ENCODE results near the gene C17orf100. TPM values are rescaled to one million over a fixed set of nuclear protein-coding genes. Genes with fewer than 3 reads are reported as not detected.

C17orf100 gene
- total and polyA plus RNA-seq, 9 of the 15 experiments (the other 6 are each of a cell fraction or from before 2014, with no cell fraction given) = 0.04 to 1.7 (median 0.43) TPM

GRCh38 chr17:6641247-6641863 lies 10.2 kb upstream of the C17orf100 start (continued):
- TF ChIP-seq REST (IDR thresholded peaks at IDR 0.05; ENCODE audit: borderline replicate concordance) (peak; percentile 14; the same call in 1 of the 2 replicates), REST (CRISPR knock-in tag; IDR thresholded peaks at IDR 0.05; ENCODE audit: low read depth) (no peak), EP400 (IDR thresholded peaks at IDR 0.05) (no peak), ZNF699 (CRISPR knock-in tag; IDR thresholded peaks at IDR 0.05; ENCODE audit: insufficient replicate concordance) (no peak), POLR2AphosphoS2 (IDR thresholded peaks at IDR 0.05; ENCODE audit: low read length) (0 out of 2 replicates have a peak, but pooled peaks have one; percentile 34), SMARCA4 (IDR thresholded peaks at IDR 0.05) (no peak), HES1 (IDR thresholded peaks at IDR 0.05; ENCODE audit: low read depth) (no peak), JUND (IDR thresholded peaks at IDR 0.05; ENCODE audit: borderline replicate concordance, low read depth, low read length) (no peak), JUND (tag; IDR thresholded peaks at IDR 0.05; ENCODE audit: borderline replicate concordance, low read depth, low read length) (no peak), NR4A1 (CRISPR knock-in tag; IDR thresholded peaks at IDR 0.05) (no peak), NR4A1 (tag; IDR thresholded peaks at IDR 0.05) (no peak), POLR3A (IDR thresholded peaks at IDR 0.05; ENCODE audit: borderline replicate concordance, extremely low read depth, insufficient read depth, insufficient read length) (no peak), CREM (IDR thresholded peaks at IDR 0.05; ENCODE audit: low read depth) (no peak), PHB (CRISPR knock-in tag; IDR thresholded peaks at IDR 0.05) (no peak), CHD1 (IDR thresholded peaks at IDR 0.05; ENCODE audit: low read length) (peak; percentile 1), MNT (conservative IDR thresholded peaks at IDR 0.05) (0 out of 4 replicates have a peak, but pooled peaks of 1 of the 2 experiments have one; percentile 11), ELK3 (CRISPR knock-in tag; IDR thresholded peaks at IDR 0.05) (no peak), ATF1 (CRISPR knock-in tag; IDR thresholded peaks at IDR 0.05) (no peak), ATF1 (tag; IDR thresholded peaks at IDR 0.05) (0 out of 2 replicates have a peak, but pooled peaks have one; percentile 26)

All from K562 (cell line).